Gastroesophageal sphincter (tissue), 4 donors: ENCODE measurements around the gene PLIN4. TPM values are rescaled to one million over a fixed set of nuclear protein-coding genes. Genes with fewer than 3 reads are reported as not detected.

Experiments
- ATAC-seq: fragments of 150-250 bp; one replicate; pipeline ENCODE4 v1.9.1; 2016; ENCODE audit warnings: mild to moderate bottlenecking, moderate library complexity
- H3K27ac ChIP-seq, 4 donors: fragments of 200-600 bp; sonication (generic) in 3 of 4; 1 replicate in 3 of 4; 2 replicates in 1 of 4; pipeline ENCODE4 v1.5.1; 2016 to 2019
- H3K27me3 ChIP-seq: fragments of 200-600 bp; sonication (generic); one replicate; pipeline ENCODE4 v1.5.1; 2019
- H3K36me3 ChIP-seq, 2 donors: fragments of 200-600 bp; sonication (generic); one replicate each; pipeline ENCODE4 v1.5.1; 2019; ENCODE audit warnings: control low read depth in 1 of 2
- H3K4me1 ChIP-seq, 3 donors: fragments of 200-600 bp; sonication (generic); 1 replicate in 2 of 3; 2 replicates in 1 of 3; pipeline ENCODE4 v1.5.1; 2016 to 2019; ENCODE audit warnings: control low read depth in 2 of 3
- H3K4me3 ChIP-seq, 2 donors: fragments of 200-600 bp; sonication (generic); one replicate each; pipeline ENCODE4 v1.5.1; 2019; ENCODE audit warnings: mild to moderate bottlenecking in 1 of 2, moderate library complexity in 1 of 2
- H3K9me3 ChIP-seq, 3 donors: fragments of 200-600 bp; sonication (generic); one replicate each; pipeline ENCODE4 v1.5.1; 2017 to 2019; ENCODE audit warnings: control low read depth in 2 of 3
- CTCF ChIP-seq, 4 experiments: fragments of 200-600 bp in 2 of 4; fragments of 450-650 bp in 2 of 4; sonication (generic) in 1 of 4; IDR thresholded peaks; one replicate each; pipeline ENCODE4 v1.5.1; 2017 to 2019; ENCODE audit warnings: antibody characterized with exemption in 4 of 4, mild to moderate bottlenecking in 2 of 4, moderate library complexity in 2 of 4
- EP300 ChIP-seq: sonication (generic); formaldehyde crosslinking; IDR thresholded peaks from one replicate; pipeline ENCODE4 v1.6.1; 2017; ENCODE audit warnings: antibody characterized with exemption, mild to moderate bottlenecking
- POLR2A ChIP-seq, 2 donors: fragments of 450-650 bp; IDR thresholded peaks; one replicate each; pipeline ENCODE4 v1.6.1; 2017; ENCODE audit warnings: antibody characterized with exemption in 2 of 2, mild to moderate bottlenecking in 2 of 2, moderate library complexity in 1 of 2
- POLR2AphosphoS5 ChIP-seq: sonication (generic); formaldehyde crosslinking; IDR thresholded peaks from one replicate; pipeline ENCODE4 v1.6.1; 2017; ENCODE audit warnings: antibody characterized with exemption
- WGBS, 2 donors: methylation state at CpG; one replicate each; pipeline ENCODE4 v1.1.5; 2018; ENCODE audit warnings: low coverage in 1 of 2; 5-methylcytosine and 5-hydroxymethylcytosine counted together
- total RNA-seq, 4 donors: library from RNA; depleted of rRNA; stranded (reverse); fragments of >200 nt; gene quantifications; one replicate each; pipeline ENCODE4 v1.1.0, GENCODE V29; 2016

Gene PLIN4
- total RNA-seq, 4 donors from 2014 or later = 66.0 to 145 (median 87.5) TPM

- Histone ChIP-seq H3K4me1 (peaks cover 0 to 6% (median 3%) of the 10 kb centered on the region in 3 donors), H3K9me3 (no peaks in the 10 kb centered on the region), H3K36me3 (no peaks in the 10 kb centered on the region), H3K4me3 (peak within 1 kb of the TSS in 1 of 2 donors; percentile 43), H3K27me3 (peaks cover 6% of the 10 kb centered on the region), H3K27ac (peak within 1 kb of the TSS in 3 of 4 donors; percentile 54 to 66 (median 62))
- peak; percentile 65 for ATAC-seq
- 73% methylated on average over 4 of the region's 13 CpGs; no CpG with 5 or more reads in 1 of the 2 donors for WGBS, 2 donors
- TF ChIP-seq POLR2AphosphoS5 (peak; percentile 65), POLR2A (IDR thresholded peaks at IDR 0.05) (no peak)
Observed at GRCh38 chr19:4559569-4559968, 41.3 kb upstream of the PLIN4 start, which contains the start of gene SEMA6B. TSS of gene SEMA6B (minus strand) at chr19:4559684. CDS start at chr19:4558457, 1,227 bp downstream.

- Histone ChIP-seq H3K36me3 (peaks cover 0 to 6% of the 10 kb centered on the region in 2 donors), H3K9me3 (no peaks in the 10 kb centered on the region), H3K27ac (peak overlapping the region in 2 of 4 donors; percentile 22 to 47), H3K4me3 (peak overlapping the region in 1 of 2 donors; percentile 43), H3K4me1 (peaks cover 0 to 6% (median 3%) of the 10 kb centered on the region in 3 donors), H3K27me3 (peaks cover 6% of the 10 kb centered on the region)
- TF ChIP-seq CTCF (IDR thresholded peaks at IDR 0.05) (peak in 3 of 4 experiments; percentile 90 to 99 (median 96)), EP300 (no peak)
- no peak for ATAC-seq
- WGBS, 2 donors = 12 to 24% methylated on average over 10 to 22 of the region's 44 CpGs
Observed at GRCh38 chr19:4557971-4558941, 40.0 kb upstream of the PLIN4 start.

GRCh38 chr19:4557144-4557970 is 39.1 kb upstream of the PLIN4 start:
- no peak overlapping the region for H3K27ac ChIP-seq
- 65 to 80% methylated on average over 15 to 20 of the region's 33 CpGs for WGBS, 2 donors
- ATAC-seq = no peak
- H3K4me1 ChIP-seq = peaks cover 0 to 6% (median 3%) of the 10 kb centered on the region in 3 donors
- H3K4me3 ChIP-seq = peak overlapping the region in 1 of 2 donors; percentile 43
- peaks cover 0 to 10% of the 10 kb centered on the region in 2 donors for H3K36me3 ChIP-seq
- TF ChIP-seq POLR2A (IDR thresholded peaks at IDR 0.05) (no peak), EP300 (no peak), POLR2AphosphoS5 (no peak), CTCF (IDR thresholded peaks at IDR 0.05) (no peak)
- H3K27me3 ChIP-seq = peaks cover 7% of the 10 kb centered on the region
- H3K9me3 ChIP-seq = no peaks in the 10 kb centered on the region

- ATAC-seq = no peak
- Histone ChIP-seq H3K27ac (no peak overlapping the region), H3K27me3 (peaks cover 14% of the 10 kb centered on the region), H3K36me3 (peaks cover 0 to 15% of the 10 kb centered on the region in 2 donors), H3K4me1 (peaks cover 0 to 6% (median 3%) of the 10 kb centered on the region in 3 donors), H3K9me3 (no peaks in the 10 kb centered on the region), H3K4me3 (no peak overlapping the region)
- WGBS, 2 donors = 79 to 92% methylated on average over 5 to 13 of the region's 25 CpGs
- no peak for TF ChIP-seq POLR2A (IDR thresholded peaks at IDR 0.05)
- TF ChIP-seq POLR2AphosphoS5 = no peak
- no peak for TF ChIP-seq CTCF (IDR thresholded peaks at IDR 0.05)
- no peak for TF ChIP-seq EP300
Observed at GRCh38 chr19:4556597-4557127, 38.4 kb upstream of the PLIN4 start.
